GM12878 (cell line): ENCODE results near the gene CDHR5.

Experiments
- BACH1 ChIP-seq: fragments of 450-650 bp; IDR thresholded peaks from 2 replicates; pipeline ENCODE4 v1.6.1; 2017; ENCODE audit warnings: mild to moderate bottlenecking, borderline replicate concordance
- CREM ChIP-seq: IDR thresholded peaks from 2 replicates; pipeline ENCODE4 v1.6.1; 2014; ENCODE audit warnings: antibody characterized with exemption, low read depth
- CTCF ChIP-seq, 3 experiments: IDR thresholded peaks in 2 of 3; conservative IDR thresholded peaks in 1 of 3; 2 replicates each; pipeline ENCODE4 v1.5.1; 2011; ENCODE audit warnings: low read depth in 3 of 3, low read length in 3 of 3, mild to moderate bottlenecking in 3 of 3, control low read depth in 2 of 3, moderate library complexity in 2 of 3, inconsistent platforms in 1 of 3, mixed read lengths in 1 of 3; ENCODE audit not compliant: control insufficient read depth in 2 of 3, insufficient read depth in 1 of 3; ENCODE audit errors: extremely low read depth in 1 of 3
- HCFC1 ChIP-seq: fragments of 150-350 bp; IDR thresholded peaks from 2 replicates; pipeline ENCODE4 v1.6.1; 2014; ENCODE audit warnings: low read length
- NR2C1 ChIP-seq: fragments of 450-650 bp; IDR thresholded peaks from 2 replicates; pipeline ENCODE4 v1.6.1; 2017; ENCODE audit warnings: antibody characterized with exemption, mild to moderate bottlenecking, moderate library complexity
- SP1 ChIP-seq: IDR thresholded peaks from one replicate; pipeline ENCODE4 v1.6.1; 2011; ENCODE audit warnings: low read depth, low read length
- SRF ChIP-seq, 2 experiments: IDR thresholded peaks; 2 replicates each; pipeline ENCODE4 v1.6.1; 2011; ENCODE audit warnings: low read depth in 2 of 2, low read length in 2 of 2, mild to moderate bottlenecking in 1 of 2, moderate library complexity in 1 of 2
- TAF1 ChIP-seq: IDR thresholded peaks from 2 replicates; pipeline ENCODE4 v1.6.1; 2011; ENCODE audit warnings: mild to moderate bottlenecking, low read depth, low read length, borderline replicate concordance
- YY1 ChIP-seq: IDR thresholded peaks from 2 replicates; pipeline ENCODE4 v1.6.1; 2011; ENCODE audit warnings: low read depth, mild to moderate bottlenecking, low read length
- ZNF274 ChIP-seq: IDR thresholded peaks from one replicate; pipeline ENCODE4 v1.8.0; 2011; ENCODE audit not compliant: insufficient read length, insufficient read depth
- TF ChIP-seq, protein P1 (sequence below): fragments of 450-650 bp; IDR thresholded peaks from 2 replicates; pipeline ENCODE4 v1.6.1; 2017; ENCODE audit warnings: mild to moderate bottlenecking, low read depth, inconsistent platforms; ENCODE audit not compliant: poor library complexity, severe bottlenecking
- TF ChIP-seq, protein P2 (sequence below): IDR thresholded peaks from 2 replicates; pipeline ENCODE4 v1.6.1; 2012; ENCODE audit warnings: low read length, inconsistent platforms

DNA sequence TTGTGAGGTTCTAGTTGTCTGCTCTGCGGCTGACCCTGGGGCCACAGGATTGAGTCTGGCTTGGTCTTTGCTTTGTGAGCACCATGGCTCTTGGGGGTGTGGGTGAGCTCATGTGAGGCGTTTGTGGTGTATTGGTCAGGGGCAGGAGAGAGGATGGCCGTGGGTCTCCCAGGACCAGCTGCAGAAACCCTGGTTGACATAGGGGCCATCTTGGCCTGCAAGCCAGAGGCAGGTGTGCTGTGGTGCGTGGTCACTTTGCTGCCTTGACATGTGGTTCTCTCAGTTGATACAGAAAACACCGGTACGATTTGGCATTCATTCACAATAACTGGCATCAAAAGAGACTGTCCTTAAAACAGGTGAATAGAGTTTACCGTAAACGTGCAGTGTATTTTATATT is 37.2 kb downstream of the CDHR5 start:
- no peak for TF ChIP-seq HCFC1
- no peak for TF ChIP-seq CTCF (IDR thresholded peaks at IDR 0.05 in 2 of 3, conservative IDR thresholded peaks at IDR 0.05 in 1 of 3; ENCODE audit: control insufficient read depth in 2 of 3, extremely low read depth in 1 of 3, insufficient read depth in 1 of 3, low read depth in 3 of 3, low read length in 3 of 3)
- TF ChIP-seq, protein P1, sequence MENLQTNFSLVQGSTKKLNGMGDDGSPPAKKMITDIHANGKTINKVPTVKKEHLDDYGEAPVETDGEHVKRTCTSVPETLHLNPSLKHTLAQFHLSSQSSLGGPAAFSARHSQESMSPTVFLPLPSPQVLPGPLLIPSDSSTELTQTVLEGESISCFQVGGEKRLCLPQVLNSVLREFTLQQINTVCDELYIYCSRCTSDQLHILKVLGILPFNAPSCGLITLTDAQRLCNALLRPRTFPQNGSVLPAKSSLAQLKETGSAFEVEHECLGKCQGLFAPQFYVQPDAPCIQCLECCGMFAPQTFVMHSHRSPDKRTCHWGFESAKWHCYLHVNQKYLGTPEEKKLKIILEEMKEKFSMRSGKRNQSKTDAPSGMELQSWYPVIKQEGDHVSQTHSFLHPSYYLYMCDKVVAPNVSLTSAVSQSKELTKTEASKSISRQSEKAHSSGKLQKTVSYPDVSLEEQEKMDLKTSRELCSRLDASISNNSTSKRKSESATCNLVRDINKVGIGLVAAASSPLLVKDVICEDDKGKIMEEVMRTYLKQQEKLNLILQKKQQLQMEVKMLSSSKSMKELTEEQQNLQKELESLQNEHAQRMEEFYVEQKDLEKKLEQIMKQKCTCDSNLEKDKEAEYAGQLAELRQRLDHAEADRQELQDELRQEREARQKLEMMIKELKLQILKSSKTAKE: no peak
- TF ChIP-seq, protein P2, sequence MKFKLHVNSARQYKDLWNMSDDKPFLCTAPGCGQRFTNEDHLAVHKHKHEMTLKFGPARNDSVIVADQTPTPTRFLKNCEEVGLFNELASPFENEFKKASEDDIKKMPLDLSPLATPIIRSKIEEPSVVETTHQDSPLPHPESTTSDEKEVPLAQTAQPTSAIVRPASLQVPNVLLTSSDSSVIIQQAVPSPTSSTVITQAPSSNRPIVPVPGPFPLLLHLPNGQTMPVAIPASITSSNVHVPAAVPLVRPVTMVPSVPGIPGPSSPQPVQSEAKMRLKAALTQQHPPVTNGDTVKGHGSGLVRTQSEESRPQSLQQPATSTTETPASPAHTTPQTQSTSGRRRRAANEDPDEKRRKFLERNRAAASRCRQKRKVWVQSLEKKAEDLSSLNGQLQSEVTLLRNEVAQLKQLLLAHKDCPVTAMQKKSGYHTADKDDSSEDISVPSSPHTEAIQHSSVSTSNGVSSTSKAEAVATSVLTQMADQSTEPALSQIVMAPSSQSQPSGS: no peak
- TF ChIP-seq YY1: no peak
- TF ChIP-seq NR2C1: no peak
- TF ChIP-seq TAF1: no peak
- TF ChIP-seq ZNF274: no peak
- TF ChIP-seq SRF (IDR thresholded peaks at IDR 0.05; ENCODE audit: low read depth in 2 of 2, low read length in 2 of 2): no peak
- no peak for TF ChIP-seq BACH1
- TF ChIP-seq SP1: no peak
- no peak for TF ChIP-seq CREM
